DND-41 (cell line): ENCODE data around the gene CLDN24.

ENCODE experiments used
- ATAC-seq: fragments of 200-7000 bp; cut with Tn5 transposase; 3 replicates; pipeline ENCODE4 v1.9.1; 2021; ENCODE audit warnings: low read depth; ENCODE audit not compliant: insufficient read depth
- DNase-seq: peaks from one replicate; pipeline ENCODE4 v3.0.0-alpha.2; 2020
- H2AFZ ChIP-seq: 2 replicates; pipeline ENCODE4 v1.6.0; 2012; ENCODE audit warnings: low read depth, low read length
- H3K27ac ChIP-seq: 2 replicates; pipeline ENCODE4 v1.5.1; 2012; ENCODE audit warnings: low read length, inconsistent platforms
- H3K27me3 ChIP-seq: fragments of 200-600 bp; sonication (generic); 2 replicates; pipeline ENCODE4 v1.6.0; 2012; ENCODE audit warnings: low read length, mild to moderate bottlenecking, inconsistent platforms; ENCODE audit not compliant: insufficient read depth, poor library complexity
- H3K36me3 ChIP-seq: 2 replicates; pipeline ENCODE4 v1.5.1; 2012; ENCODE audit warnings: low read length, inconsistent platforms; ENCODE audit not compliant: insufficient read depth
- H3K4me1 ChIP-seq: 2 replicates; pipeline ENCODE4 v1.5.1; 2012; ENCODE audit warnings: mild to moderate bottlenecking, low read length; ENCODE audit not compliant: insufficient read depth
- H3K4me2 ChIP-seq: 2 replicates; pipeline ENCODE4 v1.6.0; 2012; ENCODE audit warnings: mild to moderate bottlenecking, moderate library complexity, low read length, inconsistent platforms; ENCODE audit not compliant: insufficient read depth
- H3K4me3 ChIP-seq, 2 experiments: fragments of 200-600 bp in 1 of 2; shearing (Covaris generic) in 1 of 2; 2 replicates each; pipeline ENCODE4 v1.5.1; 2012 to 2016; ENCODE audit warnings: inconsistent platforms in 2 of 2, low read length in 2 of 2, mild to moderate bottlenecking in 2 of 2, low read depth in 1 of 2, moderate library complexity in 1 of 2
- H3K79me2 ChIP-seq: 2 replicates; pipeline ENCODE4 v1.6.0; 2012; ENCODE audit warnings: low read length, inconsistent platforms; ENCODE audit not compliant: insufficient read depth
- H3K9ac ChIP-seq: 2 replicates; pipeline ENCODE4 v1.6.0; 2012; ENCODE audit warnings: low read depth, mild to moderate bottlenecking, inconsistent platforms, low read length, moderate library complexity
- H3K9me3 ChIP-seq: 2 replicates; pipeline ENCODE4 v1.5.1; 2012; ENCODE audit warnings: low read length, moderate library complexity, mild to moderate bottlenecking, inconsistent platforms; ENCODE audit not compliant: insufficient read depth, severe bottlenecking
- H4K20me1 ChIP-seq: 2 replicates; pipeline ENCODE4 v1.6.0; 2012; ENCODE audit warnings: low read length; ENCODE audit not compliant: insufficient read depth
- EZH2 ChIP-seq: IDR thresholded peaks from 3 replicates; pipeline ENCODE4 v1.6.1; 2012; ENCODE audit warnings: borderline replicate concordance, low read depth, mild to moderate bottlenecking, moderate library complexity, low read length, inconsistent platforms; ENCODE audit not compliant: severe bottlenecking
- TF ChIP-seq, protein P1 (sequence below): IDR thresholded peaks from 2 replicates; pipeline ENCODE4 v1.5.1; 2012; ENCODE audit warnings: borderline replicate concordance, low read length, moderate library complexity, mild to moderate bottlenecking; ENCODE audit not compliant: poor library complexity, severe bottlenecking; ENCODE audit errors: extremely low read depth

The CLDN24 gene

DNA sequence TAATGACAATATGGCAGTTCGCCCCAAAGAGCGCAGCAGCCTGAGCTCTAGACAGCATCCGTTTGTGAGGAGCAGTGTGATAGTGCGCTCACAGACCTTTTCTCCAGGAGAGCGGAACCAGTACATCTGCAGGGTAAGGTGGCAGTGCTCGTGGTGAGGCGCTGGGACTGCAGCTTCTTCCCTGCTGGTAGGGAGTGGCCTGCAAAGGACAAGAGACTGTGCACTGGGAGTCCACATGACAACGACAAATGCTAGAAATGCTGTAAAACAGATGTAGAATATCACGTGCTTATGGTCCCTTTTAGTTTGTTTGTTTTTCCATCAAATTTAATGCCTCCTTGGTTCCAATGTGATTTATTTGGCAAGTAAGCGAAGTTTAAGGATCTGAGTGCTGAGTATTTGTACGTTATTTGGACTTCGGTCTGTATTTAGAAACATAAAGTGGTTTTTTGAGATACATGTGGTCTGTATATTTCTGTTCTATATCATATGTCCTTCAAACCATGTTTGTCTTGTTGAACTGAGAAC is 37.9 kb downstream of the CLDN24 start:
- no peak overlapping the region for H3K9ac ChIP-seq
- H2AFZ ChIP-seq, result no peak overlapping the region
- no peaks in the 10 kb centered on the region for H4K20me1 ChIP-seq
- H3K79me2 ChIP-seq, result no peaks in the 10 kb centered on the region
- no peaks in the 10 kb centered on the region for H3K27me3 ChIP-seq
- no peak for DNase-seq
- no peak overlapping the region for H3K4me3 ChIP-seq
- no peak for ATAC-seq
- H3K27ac ChIP-seq, result no peak overlapping the region
- no peak overlapping the region for H3K4me2 ChIP-seq
- TF ChIP-seq, protein P1, sequence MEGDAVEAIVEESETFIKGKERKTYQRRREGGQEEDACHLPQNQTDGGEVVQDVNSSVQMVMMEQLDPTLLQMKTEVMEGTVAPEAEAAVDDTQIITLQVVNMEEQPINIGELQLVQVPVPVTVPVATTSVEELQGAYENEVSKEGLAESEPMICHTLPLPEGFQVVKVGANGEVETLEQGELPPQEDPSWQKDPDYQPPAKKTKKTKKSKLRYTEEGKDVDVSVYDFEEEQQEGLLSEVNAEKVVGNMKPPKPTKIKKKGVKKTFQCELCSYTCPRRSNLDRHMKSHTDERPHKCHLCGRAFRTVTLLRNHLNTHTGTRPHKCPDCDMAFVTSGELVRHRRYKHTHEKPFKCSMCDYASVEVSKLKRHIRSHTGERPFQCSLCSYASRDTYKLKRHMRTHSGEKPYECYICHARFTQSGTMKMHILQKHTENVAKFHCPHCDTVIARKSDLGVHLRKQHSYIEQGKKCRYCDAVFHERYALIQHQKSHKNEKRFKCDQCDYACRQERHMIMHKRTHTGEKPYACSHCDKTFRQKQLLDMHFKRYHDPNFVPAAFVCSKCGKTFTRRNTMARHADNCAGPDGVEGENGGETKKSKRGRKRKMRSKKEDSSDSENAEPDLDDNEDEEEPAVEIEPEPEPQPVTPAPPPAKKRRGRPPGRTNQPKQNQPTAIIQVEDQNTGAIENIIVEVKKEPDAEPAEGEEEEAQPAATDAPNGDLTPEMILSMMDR, result no peak
- no peak for TF ChIP-seq EZH2
- no peaks in the 10 kb centered on the region for H3K9me3 ChIP-seq
- H3K36me3 ChIP-seq, result no peaks in the 10 kb centered on the region
- no peaks in the 10 kb centered on the region for H3K4me1 ChIP-seq

DNA sequence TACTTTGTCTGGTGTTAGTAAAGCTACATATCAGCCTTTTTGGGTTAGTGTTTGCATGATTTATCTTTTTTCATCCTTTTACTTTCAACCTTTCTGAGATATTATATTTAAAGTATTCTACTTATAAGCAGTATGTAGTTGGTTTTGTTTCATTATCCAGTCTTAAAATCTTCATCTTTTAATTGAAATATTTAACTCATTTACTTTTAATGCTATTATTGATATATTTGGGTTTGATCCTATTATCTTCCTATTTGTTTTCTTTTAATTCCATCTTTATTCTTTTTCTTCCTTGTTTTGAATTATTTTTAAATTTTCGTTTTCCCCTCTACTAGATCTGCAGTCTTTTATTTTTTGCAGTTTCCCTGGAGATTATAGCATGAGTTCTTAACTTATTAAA is 46.1 kb downstream of the CLDN24 start:
- Histone ChIP-seq H3K36me3 (no peaks in the 10 kb centered on the region), H3K4me2 (no peak overlapping the region), H3K27me3 (no peaks in the 10 kb centered on the region), H2AFZ (no peak overlapping the region), H3K9me3 (no peaks in the 10 kb centered on the region), H3K4me1 (no peaks in the 10 kb centered on the region), H3K79me2 (no peaks in the 10 kb centered on the region), H4K20me1 (no peaks in the 10 kb centered on the region), H3K4me3 (no peak overlapping the region), H3K9ac (no peak overlapping the region), H3K27ac (no peak overlapping the region)
- DNase-seq (no peak), ATAC-seq (no peak)
- TF ChIP-seq, protein P1, result no peak
- no peak for TF ChIP-seq EZH2

DNA sequence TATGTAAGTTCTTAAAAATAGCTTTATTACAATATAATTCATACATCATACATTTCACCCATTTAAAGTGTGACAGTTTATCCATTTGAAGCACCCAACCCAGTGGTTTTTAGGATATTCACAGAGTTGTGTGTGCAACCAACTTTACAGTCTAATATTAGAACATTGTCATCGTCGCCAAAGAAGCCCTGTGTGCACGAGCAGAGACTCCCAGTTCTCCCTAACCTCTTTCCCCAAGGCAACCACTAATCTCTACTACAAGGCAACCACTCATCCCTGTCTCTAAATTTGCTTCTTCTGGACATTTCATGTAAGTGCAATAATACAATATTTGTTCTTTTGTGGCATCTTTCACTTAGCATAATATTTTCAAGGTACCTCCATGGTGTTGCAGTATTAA is 49.8 kb downstream of the CLDN24 start:
- H3K4me3 ChIP-seq, result no peak overlapping the region
- TF ChIP-seq, protein P1, result no peak
- no peak for TF ChIP-seq EZH2
- no peaks in the 10 kb centered on the region for H3K36me3 ChIP-seq

More for the DNA sequence above, 49.8 kb downstream of the CLDN24 start:
- Histone ChIP-seq H3K27ac (no peak overlapping the region), H3K9ac (no peak overlapping the region), H3K9me3 (no peaks in the 10 kb centered on the region), H3K4me1 (no peaks in the 10 kb centered on the region), H3K79me2 (no peaks in the 10 kb centered on the region), H2AFZ (no peak overlapping the region), H3K4me2 (no peak overlapping the region), H3K27me3 (no peaks in the 10 kb centered on the region), H4K20me1 (no peaks in the 10 kb centered on the region)
- ATAC-seq (no peak), DNase-seq (no peak)
